Stimulated activated CD4-positive, alpha-beta T cell treated with anti-CD3 and anti-CD28 coated beads, Interleukin-1b, Interleukin-23, amount 100 ng/mL, for 4 hours (primary cell): ENCODE results near the gene C2CD3.
"Not testable (repeated sequence)": the region's sequence is repeated elsewhere in the genome, so short reads cannot be mapped to it uniquely, and the experiment has no call there.

ENCODE experiments used
- DNase-seq, 2 donors: peaks; one replicate each; pipeline ENCODE4 v3.0.0-alpha.2; 2020; ENCODE audit warnings: low read depth in 2 of 2

Gene C2CD3

GRCh38 chr11:74157169-74157568, 13.6 kb downstream of the C2CD3 start:
- no peak for DNase-seq

GRCh38 chr11:74154620-74155281, 16.1 kb downstream of the C2CD3 start:
- DNase-seq = no peak

- no peak for DNase-seq
Observed at GRCh38 chr11:74153224-74153623, 17.6 kb downstream of the C2CD3 start.

- DNase-seq = no peak
Observed at GRCh38 chr11:74147199-74147929, 23.4 kb downstream of the C2CD3 start.

GRCh38 chr11:74144592-74144991, 26.2 kb downstream of the C2CD3 start:
- DNase-seq = no peak

GRCh38 chr11:74142624-74143023, 28.2 kb downstream of the C2CD3 start:
- no peak for DNase-seq

- no peak for DNase-seq
Observed at GRCh38 chr11:74141908-74142307, 28.9 kb downstream of the C2CD3 start.

GRCh38 chr11:74141241-74141695, 29.5 kb downstream of the C2CD3 start:
- no peak for DNase-seq

- not testable (repeated sequence) for DNase-seq
Observed at GRCh38 chr11:74139919-74140431, 30.8 kb downstream of the C2CD3 start.

- DNase-seq = no peak
Observed at GRCh38 chr11:74139151-74139918, 31.5 kb downstream of the C2CD3 start.

- DNase-seq = no peak
Observed at GRCh38 chr11:74138572-74138971, 32.2 kb downstream of the C2CD3 start.

- DNase-seq = no peak
Observed at GRCh38 chr11:74138021-74138420, 32.8 kb downstream of the C2CD3 start.

GRCh38 chr11:74135127-74135840, 35.5 kb downstream of the C2CD3 start:
- DNase-seq = no peak

GRCh38 chr11:74134661-74135060, 36.1 kb downstream of the C2CD3 start:
- DNase-seq = no peak

- no peak for DNase-seq
Observed at GRCh38 chr11:74133436-74133835, 37.4 kb downstream of the C2CD3 start.

- no peak for DNase-seq
Observed at GRCh38 chr11:74132833-74133232, 38.0 kb downstream of the C2CD3 start.

GRCh38 chr11:74129121-74129520, 41.7 kb downstream of the C2CD3 start:
- not testable (repeated sequence) for DNase-seq

- no peak for DNase-seq
Observed at GRCh38 chr11:74123008-74123448, 47.8 kb downstream of the C2CD3 start.

GRCh38 chr11:74121804-74122203, 49.0 kb downstream of the C2CD3 start:
- no peak for DNase-seq

- DNase-seq = not testable (repeated sequence)
Observed at GRCh38 chr11:74120260-74121035, 50.4 kb downstream of the C2CD3 start.

- no peak for DNase-seq
Observed at GRCh38 chr11:74116719-74117118, 54.1 kb downstream of the C2CD3 start.
